NCI-H2171 treated with DMSO at 0.1 percent for 48 hours (cell line): Measurements from ENCODE around the gene SOCS3.
A peak's percentile ranks its signal among the peaks of the same experiment; 100 is the strongest.
"Not testable (repeated sequence)": the region's sequence is repeated elsewhere in the genome, so short reads cannot be mapped to it uniquely, and the experiment has no call there.

Source experiments
- DNase-seq: peaks from one replicate; lab custom pipeline; 2025; lab: John Stamatoyannopoulos, UW

The SOCS3 gene

GRCh38 chr17:78329263-78330059, 30.4 kb downstream of the SOCS3 start:
- no peak for DNase-seq

- no peak for DNase-seq
These were observed 32.0 kb downstream of the SOCS3 start for GRCh38 chr17:78327880-78328279.

- no peak for DNase-seq
These were observed 34.7 kb downstream of the SOCS3 start for GRCh38 chr17:78325076-78325687.

GRCh38 chr17:78324391-78325075, 35.3 kb downstream of the SOCS3 start:
- DNase-seq, result peak; percentile 81

- DNase-seq, result no peak
These were observed 36.0 kb downstream of the SOCS3 start for GRCh38 chr17:78323826-78324390.

- no peak for DNase-seq
These were observed 36.9 kb downstream of the SOCS3 start for GRCh38 chr17:78322858-78323455.

- DNase-seq, result no peak
These were observed 37.5 kb downstream of the SOCS3 start for GRCh38 chr17:78322327-78322857.

GRCh38 chr17:78318843-78319242, 41.0 kb downstream of the SOCS3 start:
- DNase-seq, result no peak

GRCh38 chr17:78318407-78318806, 41.5 kb downstream of the SOCS3 start:
- DNase-seq, result no peak

GRCh38 chr17:78317794-78318400, 42.0 kb downstream of the SOCS3 start:
- DNase-seq, result no peak

GRCh38 chr17:78316867-78317789, 42.7 kb downstream of the SOCS3 start:
- no peak for DNase-seq

GRCh38 chr17:78316115-78316866, 43.6 kb downstream of the SOCS3 start:
- no peak for DNase-seq

GRCh38 chr17:78315355-78316114, 44.3 kb downstream of the SOCS3 start:
- no peak for DNase-seq

GRCh38 chr17:78314683-78315354, 45.1 kb downstream of the SOCS3 start:
- DNase-seq, result no peak

- DNase-seq, result peak; percentile 87
These were observed 45.9 kb downstream of the SOCS3 start for GRCh38 chr17:78313735-78314648.

GRCh38 chr17:78309659-78310255, 50.1 kb downstream of the SOCS3 start:
- DNase-seq, result not testable (repeated sequence)
